GM23338 (cell line): ENCODE measurements around the gene AOPEP. TPM values are rescaled to one million over a fixed set of nuclear protein-coding genes. Genes with fewer than 3 reads are reported as not detected.
A peak's percentile ranks its signal among the peaks of the same experiment; 100 is the strongest.

Experiments used
- ATAC-seq: fragments of 200-7000 bp; cut with Tn5 transposase; 3 replicates; pipeline ENCODE4 v1.9.1; 2020
- DNase-seq: peaks from one replicate; pipeline ENCODE4 v3.0.0-alpha.2; 2015; ENCODE audit warnings: low spot score
- H2AFZ ChIP-seq: fragments of 200-600 bp; sonication (generic); 2 replicates; pipeline ENCODE4 v1.8.0; 2016; ENCODE audit warnings: antibody characterized with exemption, mild to moderate bottlenecking, moderate library complexity
- H3F3A ChIP-seq: fragments of 200-600 bp; sonication (generic); replicated peaks from 2 replicates; pipeline ENCODE4 v1.8.0; 2017; ENCODE audit warnings: antibody characterized with exemption, mixed run types, low read depth
- H3K27ac ChIP-seq: fragments of 200-600 bp; sonication (generic); 2 replicates; pipeline ENCODE4 v1.6.1; 2016; ENCODE audit warnings: low read depth
- H3K27me3 ChIP-seq: fragments of 200-600 bp; sonication (generic); 2 replicates; pipeline ENCODE4 v1.8.0; 2016; ENCODE audit warnings: mild to moderate bottlenecking, mixed run types, moderate library complexity; ENCODE audit not compliant: insufficient read depth
- H3K36me3 ChIP-seq: fragments of 200-600 bp; sonication (generic); 2 replicates; pipeline ENCODE4 v1.8.0; 2016; ENCODE audit warnings: mild to moderate bottlenecking; ENCODE audit not compliant: insufficient read depth
- H3K4me1 ChIP-seq: fragments of 200-600 bp; sonication (generic); 2 replicates; pipeline ENCODE4 v1.8.0; 2016; ENCODE audit warnings: mild to moderate bottlenecking, moderate library complexity; ENCODE audit not compliant: insufficient read depth
- H3K4me2 ChIP-seq: fragments of 200-600 bp; sonication (generic); 2 replicates; pipeline ENCODE4 v1.7.1; 2017; ENCODE audit warnings: mixed run types
- H3K4me3 ChIP-seq: fragments of 200-600 bp; sonication (generic); 2 replicates; pipeline ENCODE4 v1.6.1; 2016; ENCODE audit warnings: mixed run types
- H3K79me2 ChIP-seq: fragments of 200-600 bp; sonication (generic); replicated peaks from 2 replicates; pipeline ENCODE4 v1.8.0; 2017; ENCODE audit warnings: mild to moderate bottlenecking; ENCODE audit not compliant: insufficient read depth
- H3K9me2 ChIP-seq: fragments of 200-600 bp; sonication (generic); 2 replicates; pipeline ENCODE4 v1.8.0; 2017; ENCODE audit not compliant: insufficient read depth
- H4K20me1 ChIP-seq: fragments of 200-600 bp; sonication (generic); replicated peaks from 2 replicates; pipeline ENCODE4 v1.8.0; 2017; ENCODE audit warnings: mild to moderate bottlenecking; ENCODE audit not compliant: insufficient read depth
- H3K27ac Mint-ChIP-seq: 2 replicates; pipeline ENCODE4 v1.8.0; 2020; ENCODE audit warnings: inconsistent platforms, mild to moderate bottlenecking, moderate library complexity, mixed read lengths
- H3K27me3 Mint-ChIP-seq: 3 replicates; pipeline ENCODE4 v1.8.0; 2022; ENCODE audit warnings: low read depth, mild to moderate bottlenecking, moderate library complexity, mixed read lengths, inconsistent platforms; ENCODE audit not compliant: insufficient read depth, poor library complexity
- H3K36me3 Mint-ChIP-seq: 3 replicates; pipeline ENCODE4 v1.8.0; 2021; ENCODE audit warnings: low read depth, mild to moderate bottlenecking, inconsistent platforms, moderate library complexity, mixed read lengths
- H3K4me1 Mint-ChIP-seq: 3 replicates; pipeline ENCODE4 v1.8.0; 2020; ENCODE audit warnings: mild to moderate bottlenecking, inconsistent platforms, mixed read lengths
- H3K4me3 Mint-ChIP-seq: 3 replicates; pipeline ENCODE4 v1.8.0; 2021; ENCODE audit warnings: moderate library complexity, mild to moderate bottlenecking, inconsistent platforms, mixed read lengths
- H3K9me3 Mint-ChIP-seq: 3 replicates; pipeline ENCODE4 v1.8.0; 2020; ENCODE audit warnings: moderate library complexity, mild to moderate bottlenecking, inconsistent platforms, mixed read lengths
- CREB1 ChIP-seq: fragments of 250-450 bp; sonication (Bioruptor Pico); IDR thresholded peaks from 2 replicates; pipeline ENCODE4 v1.5.0; 2020; ENCODE audit warnings: low read depth, mild to moderate bottlenecking, moderate library complexity
- EZH2 ChIP-seq: fragments of 200-600 bp; sonication (generic); IDR thresholded peaks from one replicate; pipeline ENCODE4 v1.8.0; 2017; ENCODE audit warnings: antibody characterized with exemption, mild to moderate bottlenecking, low read depth; ENCODE audit not compliant: unreplicated experiment
- EZH2phosphoT487 ChIP-seq: fragments of 200-600 bp; sonication (generic); IDR thresholded peaks from one replicate; pipeline ENCODE4 v1.8.1; 2018; ENCODE audit warnings: antibody characterized with exemption; ENCODE audit not compliant: unreplicated experiment
- JUNB ChIP-seq: IDR thresholded peaks from one replicate; pipeline ENCODE4 v1.6.1; 2016; ENCODE audit warnings: antibody characterized with exemption; ENCODE audit not compliant: unreplicated experiment
- NANOG ChIP-seq: IDR thresholded peaks from 2 replicates; pipeline ENCODE4 v1.6.1; 2016; ENCODE audit warnings: antibody characterized with exemption, borderline replicate concordance
- POLR2AphosphoS5 ChIP-seq: IDR thresholded peaks from 2 replicates; pipeline ENCODE4 v1.6.1; 2016; ENCODE audit warnings: antibody characterized with exemption, low read depth
- polyA plus RNA-seq: library from polyadenylated mRNA; unstranded; fragments of >200 nt; fragmentation: Nextera tagmentation; extraction: Ambion mirVana; gene quantifications from 2 replicates; pipeline ENCODE4 v1.2.1, GENCODE V29; 2016
- total RNA-seq: library from RNA; depleted of rRNA; stranded (reverse); fragments of >200 nt; shearing (Covaris generic); gene quantifications from 2 replicates; pipeline ENCODE4 v1.2.3, GENCODE V29; 2014
- TF ChIP-seq, protein P1 (sequence below): IDR thresholded peaks from 2 replicates; pipeline ENCODE4 v1.6.1; 2016; ENCODE audit warnings: antibody characterized with exemption
- TF ChIP-seq, protein P2 (sequence below), 2 experiments: fragments of 200-600 bp in 1 of 2; sonication (generic) in 1 of 2; conservative IDR thresholded peaks; 2 replicates each; pipeline versions ENCODE4 v1.5.1 to v1.6.1; 2016 to 2017; ENCODE audit warnings: antibody characterized with exemption in 2 of 2, low read depth in 2 of 2, mild to moderate bottlenecking in 2 of 2, moderate library complexity in 1 of 2
- TF ChIP-seq, protein P3 (sequence below): IDR thresholded peaks from one replicate; pipeline ENCODE4 v1.6.1; 2018; ENCODE audit warnings: antibody characterized with exemption; ENCODE audit not compliant: unreplicated experiment

Gene AOPEP
- total and polyA plus RNA-seq, 2 experiments from 2014 or later, result 7.0 to 16.5 TPM

DNA sequence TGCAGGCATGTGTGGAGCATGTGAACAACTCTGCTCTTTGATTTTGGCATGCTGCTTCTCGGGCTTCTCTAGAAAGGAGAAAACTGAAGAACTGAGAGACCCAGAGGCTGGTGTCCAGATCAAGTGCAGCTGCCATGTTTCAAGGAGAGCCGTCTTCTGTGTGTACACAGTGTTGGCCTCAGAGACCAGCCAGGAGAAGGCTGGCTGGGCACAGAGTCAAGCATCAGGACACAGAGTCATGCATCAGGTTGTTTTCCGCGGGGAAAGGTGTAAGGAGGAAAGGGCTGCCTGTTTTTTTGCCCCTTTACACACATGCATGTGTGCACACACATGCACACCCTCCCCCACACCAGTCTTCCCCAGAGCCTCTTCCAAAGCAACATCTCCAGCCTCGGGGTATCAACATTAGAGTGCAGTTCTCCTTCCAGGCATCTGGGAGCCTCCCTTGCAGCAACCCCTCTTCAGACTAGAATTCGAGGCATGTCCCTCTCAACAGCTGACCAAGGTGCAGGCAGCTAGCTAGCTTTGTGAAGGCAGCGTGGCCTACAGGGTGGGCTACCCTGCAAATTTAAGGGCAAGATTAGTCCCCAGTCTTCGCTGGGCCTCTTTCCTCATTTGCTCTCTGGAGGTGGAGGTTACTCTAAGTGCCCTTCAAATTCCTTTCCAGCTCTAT, 180.9 kb downstream of the AOPEP start:
- H3K27me3 ChIP-seq, result no peaks in the 10 kb centered on the region
- H3K36me3 ChIP-seq, result no peaks in the 10 kb centered on the region
- Mint-ChIP-seq H3K4me1 (peaks cover 48% of the 10 kb centered on the region; the same call in 2 of the 3 replicates), H3K27me3 (peaks cover 10% of the 10 kb centered on the region), H3K9me3 (no peaks in the 10 kb centered on the region), H3K36me3 (no peaks in the 10 kb centered on the region), H3K4me3 (no peak overlapping the region), H3K27ac (peak overlapping the region; percentile 19; the same call in 1 of the 2 replicates)
- H2AFZ ChIP-seq, result no peak overlapping the region
- no peak overlapping the region for H3K4me3 ChIP-seq
- peaks cover 15% of the 10 kb centered on the region for H3K4me1 ChIP-seq
- no peaks in the 10 kb centered on the region for H3F3A ChIP-seq
- TF ChIP-seq NANOG, result no peak
- no peaks in the 10 kb centered on the region for H3K9me2 ChIP-seq
- no peaks in the 10 kb centered on the region for H3K79me2 ChIP-seq
- no peaks in the 10 kb centered on the region for H4K20me1 ChIP-seq
- ATAC-seq, result no peak
- peak; percentile 11 for DNase-seq
- no peak overlapping the region for H3K4me2 ChIP-seq
- no peak overlapping the region for H3K27ac ChIP-seq

DNA sequence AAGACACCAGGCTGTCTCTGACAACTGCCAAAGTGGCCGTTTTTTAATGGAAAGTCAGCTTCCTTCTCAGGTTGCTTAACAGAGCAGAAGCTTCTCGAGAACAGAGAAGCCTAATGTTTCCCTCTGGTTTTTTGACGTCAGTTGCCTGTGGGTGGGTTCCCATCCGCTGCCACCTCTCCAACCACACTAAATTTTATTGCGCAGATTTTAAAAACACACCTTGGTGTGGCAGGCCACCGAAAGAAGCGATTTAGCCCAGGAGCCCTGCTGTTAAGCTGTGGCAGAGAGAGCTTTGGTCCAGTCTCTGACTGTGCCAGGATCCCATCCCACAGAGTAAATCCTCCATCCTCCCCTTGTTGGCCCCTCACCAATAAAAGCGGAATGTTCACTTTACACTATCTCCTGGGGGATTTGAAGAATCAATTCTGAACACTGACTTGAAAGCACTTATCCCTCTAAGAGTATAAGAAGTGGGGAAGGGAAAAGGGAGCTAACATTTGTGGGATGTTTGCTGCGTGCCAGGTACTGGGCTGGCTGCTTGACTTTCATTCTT, 181.6 kb downstream of the AOPEP start:
- Histone ChIP-seq H2AFZ (no peak overlapping the region), H3K79me2 (no peaks in the 10 kb centered on the region), H3F3A (no peaks in the 10 kb centered on the region), H3K9me2 (no peaks in the 10 kb centered on the region), H3K4me1 (peaks cover 17% of the 10 kb centered on the region), H3K4me3 (no peak overlapping the region), H3K27ac (no peak overlapping the region), H3K4me2 (no peak overlapping the region), H3K27me3 (no peaks in the 10 kb centered on the region), H4K20me1 (no peaks in the 10 kb centered on the region), H3K36me3 (no peaks in the 10 kb centered on the region)
- H3K36me3 Mint-ChIP-seq, result no peaks in the 10 kb centered on the region
- H3K9me3 Mint-ChIP-seq, result no peaks in the 10 kb centered on the region
- peaks cover 10% of the 10 kb centered on the region for H3K27me3 Mint-ChIP-seq
- DNase-seq (no peak), ATAC-seq (no peak)
- TF ChIP-seq, protein P1, sequence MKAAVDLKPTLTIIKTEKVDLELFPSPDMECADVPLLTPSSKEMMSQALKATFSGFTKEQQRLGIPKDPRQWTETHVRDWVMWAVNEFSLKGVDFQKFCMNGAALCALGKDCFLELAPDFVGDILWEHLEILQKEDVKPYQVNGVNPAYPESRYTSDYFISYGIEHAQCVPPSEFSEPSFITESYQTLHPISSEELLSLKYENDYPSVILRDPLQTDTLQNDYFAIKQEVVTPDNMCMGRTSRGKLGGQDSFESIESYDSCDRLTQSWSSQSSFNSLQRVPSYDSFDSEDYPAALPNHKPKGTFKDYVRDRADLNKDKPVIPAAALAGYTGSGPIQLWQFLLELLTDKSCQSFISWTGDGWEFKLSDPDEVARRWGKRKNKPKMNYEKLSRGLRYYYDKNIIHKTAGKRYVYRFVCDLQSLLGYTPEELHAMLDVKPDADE, result no peak
- TF ChIP-seq EZH2 (no peak), JUNB (no peak)
- TF ChIP-seq, protein P2, sequence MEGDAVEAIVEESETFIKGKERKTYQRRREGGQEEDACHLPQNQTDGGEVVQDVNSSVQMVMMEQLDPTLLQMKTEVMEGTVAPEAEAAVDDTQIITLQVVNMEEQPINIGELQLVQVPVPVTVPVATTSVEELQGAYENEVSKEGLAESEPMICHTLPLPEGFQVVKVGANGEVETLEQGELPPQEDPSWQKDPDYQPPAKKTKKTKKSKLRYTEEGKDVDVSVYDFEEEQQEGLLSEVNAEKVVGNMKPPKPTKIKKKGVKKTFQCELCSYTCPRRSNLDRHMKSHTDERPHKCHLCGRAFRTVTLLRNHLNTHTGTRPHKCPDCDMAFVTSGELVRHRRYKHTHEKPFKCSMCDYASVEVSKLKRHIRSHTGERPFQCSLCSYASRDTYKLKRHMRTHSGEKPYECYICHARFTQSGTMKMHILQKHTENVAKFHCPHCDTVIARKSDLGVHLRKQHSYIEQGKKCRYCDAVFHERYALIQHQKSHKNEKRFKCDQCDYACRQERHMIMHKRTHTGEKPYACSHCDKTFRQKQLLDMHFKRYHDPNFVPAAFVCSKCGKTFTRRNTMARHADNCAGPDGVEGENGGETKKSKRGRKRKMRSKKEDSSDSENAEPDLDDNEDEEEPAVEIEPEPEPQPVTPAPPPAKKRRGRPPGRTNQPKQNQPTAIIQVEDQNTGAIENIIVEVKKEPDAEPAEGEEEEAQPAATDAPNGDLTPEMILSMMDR (conservative IDR thresholded peaks at IDR 0.05; ENCODE audit: low read depth in 2 of 2), result no peak
- H3K4me1 Mint-ChIP-seq, result peaks cover 52% of the 10 kb centered on the region
- H3K27ac Mint-ChIP-seq, result no peak overlapping the region
- H3K4me3 Mint-ChIP-seq, result no peak overlapping the region

DNA sequence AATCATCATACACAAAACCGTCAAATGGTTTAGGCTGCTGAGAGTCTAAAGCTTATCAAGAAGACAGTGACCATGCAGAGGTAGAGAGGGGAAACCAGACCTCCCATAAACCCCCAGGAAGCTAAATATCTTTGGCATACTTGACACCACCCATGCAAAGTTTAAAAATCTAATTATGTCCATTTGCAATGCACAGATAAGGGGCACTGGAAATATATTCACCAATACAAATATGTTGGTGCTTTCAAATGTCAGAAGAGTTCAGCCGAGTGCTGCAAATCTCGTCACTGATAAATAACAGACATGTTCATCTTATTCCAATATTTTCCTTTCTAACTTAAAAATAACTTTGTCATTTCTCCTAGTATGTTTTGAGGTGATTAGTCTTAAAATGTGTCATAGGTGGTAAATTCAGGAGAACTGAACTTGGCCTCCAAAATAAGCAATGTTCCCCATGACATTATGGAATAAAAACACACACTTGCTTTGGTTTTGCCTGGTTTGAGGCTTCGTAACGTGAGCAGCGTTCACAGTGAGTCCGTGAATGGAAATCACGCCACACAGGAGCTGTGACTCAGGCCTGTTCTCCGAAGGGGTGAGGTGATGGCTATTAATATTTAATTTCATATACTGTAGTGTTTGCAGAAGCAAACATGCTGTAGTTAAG, 182.2 kb downstream of the AOPEP start:
- Histone ChIP-seq H3K79me2 (no peaks in the 10 kb centered on the region), H3K4me3 (no peak overlapping the region), H2AFZ (no peak overlapping the region), H3K4me1 (peaks cover 23% of the 10 kb centered on the region), H3F3A (no peaks in the 10 kb centered on the region), H3K27ac (no peak overlapping the region), H3K9me2 (no peaks in the 10 kb centered on the region), H4K20me1 (no peaks in the 10 kb centered on the region), H3K36me3 (no peaks in the 10 kb centered on the region), H3K4me2 (no peak overlapping the region), H3K27me3 (no peaks in the 10 kb centered on the region)
- H3K36me3 Mint-ChIP-seq, result no peaks in the 10 kb centered on the region
- H3K27ac Mint-ChIP-seq, result no peak overlapping the region
- DNase-seq (no peak), ATAC-seq (no peak)
- peaks cover 10% of the 10 kb centered on the region for H3K27me3 Mint-ChIP-seq
- H3K4me1 Mint-ChIP-seq, result peaks cover 59% of the 10 kb centered on the region
- no peak overlapping the region for H3K4me3 Mint-ChIP-seq
- no peaks in the 10 kb centered on the region for H3K9me3 Mint-ChIP-seq
- TF ChIP-seq POLR2AphosphoS5, result no peak
- TF ChIP-seq, protein P3, sequence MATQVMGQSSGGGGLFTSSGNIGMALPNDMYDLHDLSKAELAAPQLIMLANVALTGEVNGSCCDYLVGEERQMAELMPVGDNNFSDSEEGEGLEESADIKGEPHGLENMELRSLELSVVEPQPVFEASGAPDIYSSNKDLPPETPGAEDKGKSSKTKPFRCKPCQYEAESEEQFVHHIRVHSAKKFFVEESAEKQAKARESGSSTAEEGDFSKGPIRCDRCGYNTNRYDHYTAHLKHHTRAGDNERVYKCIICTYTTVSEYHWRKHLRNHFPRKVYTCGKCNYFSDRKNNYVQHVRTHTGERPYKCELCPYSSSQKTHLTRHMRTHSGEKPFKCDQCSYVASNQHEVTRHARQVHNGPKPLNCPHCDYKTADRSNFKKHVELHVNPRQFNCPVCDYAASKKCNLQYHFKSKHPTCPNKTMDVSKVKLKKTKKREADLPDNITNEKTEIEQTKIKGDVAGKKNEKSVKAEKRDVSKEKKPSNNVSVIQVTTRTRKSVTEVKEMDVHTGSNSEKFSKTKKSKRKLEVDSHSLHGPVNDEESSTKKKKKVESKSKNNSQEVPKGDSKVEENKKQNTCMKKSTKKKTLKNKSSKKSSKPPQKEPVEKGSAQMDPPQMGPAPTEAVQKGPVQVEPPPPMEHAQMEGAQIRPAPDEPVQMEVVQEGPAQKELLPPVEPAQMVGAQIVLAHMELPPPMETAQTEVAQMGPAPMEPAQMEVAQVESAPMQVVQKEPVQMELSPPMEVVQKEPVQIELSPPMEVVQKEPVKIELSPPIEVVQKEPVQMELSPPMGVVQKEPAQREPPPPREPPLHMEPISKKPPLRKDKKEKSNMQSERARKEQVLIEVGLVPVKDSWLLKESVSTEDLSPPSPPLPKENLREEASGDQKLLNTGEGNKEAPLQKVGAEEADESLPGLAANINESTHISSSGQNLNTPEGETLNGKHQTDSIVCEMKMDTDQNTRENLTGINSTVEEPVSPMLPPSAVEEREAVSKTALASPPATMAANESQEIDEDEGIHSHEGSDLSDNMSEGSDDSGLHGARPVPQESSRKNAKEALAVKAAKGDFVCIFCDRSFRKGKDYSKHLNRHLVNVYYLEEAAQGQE, result no peak
- TF ChIP-seq CREB1 (CRISPR knock-in tag), result no peak
- TF ChIP-seq EZH2phosphoT487, result no peak
